Panc1 (cell line): ENCODE results near the gene PRKCA. TPM values are rescaled to one million over a fixed set of nuclear protein-coding genes. Genes with fewer than 3 reads are reported as not detected.
A peak's percentile ranks its signal among the peaks of the same experiment; 100 is the strongest.

Experiments used
- ATAC-seq: fragments of 200-7000 bp; cut with Tn5 transposase; 2 replicates; pipeline ENCODE4 v1.9.1; 2020; ENCODE audit warnings: mild to moderate bottlenecking, moderate library complexity
- BruUV-seq: library from RNA; stranded (reverse); fragments of 400-500 nt; replicated peaks from 2 replicates; lab custom pipeline; 2021; lab: Mats Ljungman, UMichigan
- CTCF ChIA-PET: fragments of 300-600 bp; sonication (Branson Sonifier 250); formaldehyde crosslinking; loops from one replicate; lab custom pipeline; 2022; ENCODE audit warnings: antibody characterized with exemption; lab: Charles Lee
- POLR2A ChIA-PET: fragments of 300-600 bp; sonication (Branson Sonifier 250); formaldehyde crosslinking; loops from one replicate; lab custom pipeline; 2022; ENCODE audit warnings: antibody characterized with exemption; lab: Charles Lee
- DNase-seq: peaks from one replicate; pipeline ENCODE4 v3.0.0-alpha.2; 2010; ENCODE audit warnings: low read depth, low spot score
- H3K27ac ChIP-seq: 2 replicates; pipeline ENCODE4 v1.5.1; 2011; ENCODE audit warnings: mild to moderate bottlenecking, low read length, inconsistent platforms
- H3K27me3 ChIP-seq: fragments of 200-500 bp; sonication (Bioruptor generic); 2 replicates; pipeline ENCODE4 v1.6.0; 2014; ENCODE audit warnings: low read length, inconsistent platforms; ENCODE audit not compliant: control insufficient read depth, insufficient read depth
- H3K36me3 ChIP-seq: fragments of 200-500 bp; sonication (Bioruptor generic); 2 replicates; pipeline ENCODE4 v1.5.1; 2014; ENCODE audit warnings: inconsistent platforms, mild to moderate bottlenecking, low read length, moderate library complexity; ENCODE audit not compliant: control insufficient read depth, insufficient read depth
- H3K4me1 ChIP-seq: 2 replicates; pipeline ENCODE4 v1.5.1; 2011; ENCODE audit warnings: inconsistent platforms, mild to moderate bottlenecking, low read length, moderate library complexity; ENCODE audit not compliant: control insufficient read depth, insufficient read depth
- H3K4me3 ChIP-seq, 2 experiments: 2 replicates each; pipeline ENCODE4 v1.5.1; 2011 to 2012; ENCODE audit warnings: low read depth in 2 of 2, low read length in 2 of 2, mild to moderate bottlenecking in 2 of 2, inconsistent platforms in 1 of 2, moderate library complexity in 1 of 2
- H3K9me3 ChIP-seq: fragments of 200-500 bp; sonication (Bioruptor generic); 2 replicates; pipeline ENCODE4 v1.5.1; 2014; ENCODE audit warnings: low read depth, mild to moderate bottlenecking, inconsistent platforms, low read length, moderate library complexity; ENCODE audit not compliant: control insufficient read depth, insufficient read depth
- POLR2AphosphoS5 ChIP-seq: IDR thresholded peaks from 2 replicates; pipeline ENCODE4 v1.6.1; 2012; ENCODE audit warnings: mild to moderate bottlenecking, low read depth, low read length, moderate library complexity
- SIN3A ChIP-seq: IDR thresholded peaks from 2 replicates; pipeline ENCODE4 v1.6.1; 2012; ENCODE audit warnings: low read depth, mild to moderate bottlenecking, low read length, moderate library complexity, borderline replicate concordance; ENCODE audit not compliant: insufficient read depth
- TCF7L2 ChIP-seq: IDR thresholded peaks from 2 replicates; pipeline ENCODE4 v1.6.1; 2011; ENCODE audit warnings: mild to moderate bottlenecking, low read depth, low read length, inconsistent platforms
- in situ Hi-C: cut with HindIII; loops from 2 replicates; pipeline ENCODE4 v1.10.0; 2016; ENCODE audit warnings: low sequenced_read_pairs, low pct_unique_long_range_greater_than_20kb
- intact Hi-C: fragments of 100-400 bp; cut with micrococcal nuclease; formaldehyde crosslinking; loops from one replicate; pipeline ENCODE4 v1.10.0; 2022; ENCODE audit not compliant: unreplicated experiment
- total RNA-seq: library from RNA; stranded (reverse); gene quantifications from one replicate; pipeline ENCODE4 v1.2.1, GENCODE V29; 2021; ENCODE audit not compliant: unreplicated experiment
- TF ChIP-seq, protein P1 (sequence below), 2 experiments: IDR thresholded peaks; 2 replicates each; pipeline ENCODE4 v1.6.1; 2011 to 2012; ENCODE audit warnings: low read depth in 2 of 2, control low read depth in 1 of 2, low read length in 1 of 2, mild to moderate bottlenecking in 1 of 2, moderate library complexity in 1 of 2; ENCODE audit not compliant: insufficient read depth in 1 of 2
- TF ChIP-seq, protein P2 (sequence below): fragments of 450-650 bp; IDR thresholded peaks from 2 replicates; pipeline ENCODE4 v1.5.1; 2017; ENCODE audit warnings: mild to moderate bottlenecking

PRKCA gene
- total RNA-seq, 1 experiment from 2014 or later: 53.0 TPM

DNA sequence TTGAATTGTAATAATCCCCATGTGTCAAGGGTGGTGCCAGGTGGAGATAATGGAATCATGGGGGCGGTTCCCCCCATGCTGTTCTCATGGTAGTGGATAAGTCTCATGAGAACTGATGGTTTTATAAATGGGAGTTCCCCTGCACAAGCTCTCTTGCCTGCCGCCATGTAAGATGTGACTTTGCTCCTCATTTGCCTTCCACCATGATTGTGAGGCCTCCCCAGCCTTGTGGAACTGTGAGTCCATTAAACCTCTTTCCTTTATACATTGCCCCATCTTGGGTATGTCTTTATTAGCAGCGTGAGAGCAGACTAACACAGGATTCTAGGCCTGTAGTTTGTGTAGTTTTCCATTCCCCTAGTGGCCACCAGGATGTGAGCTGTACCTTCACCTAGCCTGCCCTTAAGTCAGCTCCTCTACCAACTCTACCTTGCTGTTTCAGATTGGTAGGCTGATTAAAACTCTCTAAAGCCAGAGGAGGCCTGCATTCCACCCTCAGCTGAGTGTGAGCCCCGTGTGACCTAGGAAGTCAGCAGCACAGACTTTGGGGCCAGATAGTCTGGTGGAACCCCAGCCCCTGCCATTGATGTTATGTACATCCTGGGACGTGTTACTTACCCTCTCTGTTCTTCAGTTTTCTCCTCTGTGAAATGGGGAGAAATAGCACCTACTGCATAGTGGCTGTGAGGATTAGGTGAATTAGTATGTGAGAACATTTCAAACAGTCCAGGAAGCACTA is 280.1 kb downstream of the PRKCA start:
- H3K27ac ChIP-seq: no peak overlapping the region; the same call in 1 of the 2 replicates
- DNase-seq: no peak
- H3K4me1 ChIP-seq: peaks cover 26% of the 10 kb centered on the region
- no peaks in the 10 kb centered on the region for H3K36me3 ChIP-seq
- no peaks in the 10 kb centered on the region for H3K27me3 ChIP-seq
- ATAC-seq: no peak
- in situ Hi-C loops (no loop called here), intact Hi-C loops (no loop called here)
- ChIA-PET POLR2A (no interaction called here), CTCF (interaction anchor here (0.6 kb wide), 1 partner anchor 361 kb away, joined by 7 read pairs; no protein-coding TSS in a partner anchor)
- TF ChIP-seq, protein P1, sequence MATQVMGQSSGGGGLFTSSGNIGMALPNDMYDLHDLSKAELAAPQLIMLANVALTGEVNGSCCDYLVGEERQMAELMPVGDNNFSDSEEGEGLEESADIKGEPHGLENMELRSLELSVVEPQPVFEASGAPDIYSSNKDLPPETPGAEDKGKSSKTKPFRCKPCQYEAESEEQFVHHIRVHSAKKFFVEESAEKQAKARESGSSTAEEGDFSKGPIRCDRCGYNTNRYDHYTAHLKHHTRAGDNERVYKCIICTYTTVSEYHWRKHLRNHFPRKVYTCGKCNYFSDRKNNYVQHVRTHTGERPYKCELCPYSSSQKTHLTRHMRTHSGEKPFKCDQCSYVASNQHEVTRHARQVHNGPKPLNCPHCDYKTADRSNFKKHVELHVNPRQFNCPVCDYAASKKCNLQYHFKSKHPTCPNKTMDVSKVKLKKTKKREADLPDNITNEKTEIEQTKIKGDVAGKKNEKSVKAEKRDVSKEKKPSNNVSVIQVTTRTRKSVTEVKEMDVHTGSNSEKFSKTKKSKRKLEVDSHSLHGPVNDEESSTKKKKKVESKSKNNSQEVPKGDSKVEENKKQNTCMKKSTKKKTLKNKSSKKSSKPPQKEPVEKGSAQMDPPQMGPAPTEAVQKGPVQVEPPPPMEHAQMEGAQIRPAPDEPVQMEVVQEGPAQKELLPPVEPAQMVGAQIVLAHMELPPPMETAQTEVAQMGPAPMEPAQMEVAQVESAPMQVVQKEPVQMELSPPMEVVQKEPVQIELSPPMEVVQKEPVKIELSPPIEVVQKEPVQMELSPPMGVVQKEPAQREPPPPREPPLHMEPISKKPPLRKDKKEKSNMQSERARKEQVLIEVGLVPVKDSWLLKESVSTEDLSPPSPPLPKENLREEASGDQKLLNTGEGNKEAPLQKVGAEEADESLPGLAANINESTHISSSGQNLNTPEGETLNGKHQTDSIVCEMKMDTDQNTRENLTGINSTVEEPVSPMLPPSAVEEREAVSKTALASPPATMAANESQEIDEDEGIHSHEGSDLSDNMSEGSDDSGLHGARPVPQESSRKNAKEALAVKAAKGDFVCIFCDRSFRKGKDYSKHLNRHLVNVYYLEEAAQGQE (IDR thresholded peaks at IDR 0.05; ENCODE audit: insufficient read depth in 1 of 2, low read depth in 2 of 2, low read length in 1 of 2): no peak
- no peak for TF ChIP-seq SIN3A
- TF ChIP-seq TCF7L2: no peak
- TF ChIP-seq POLR2AphosphoS5: no peak
- TF ChIP-seq, protein P2, sequence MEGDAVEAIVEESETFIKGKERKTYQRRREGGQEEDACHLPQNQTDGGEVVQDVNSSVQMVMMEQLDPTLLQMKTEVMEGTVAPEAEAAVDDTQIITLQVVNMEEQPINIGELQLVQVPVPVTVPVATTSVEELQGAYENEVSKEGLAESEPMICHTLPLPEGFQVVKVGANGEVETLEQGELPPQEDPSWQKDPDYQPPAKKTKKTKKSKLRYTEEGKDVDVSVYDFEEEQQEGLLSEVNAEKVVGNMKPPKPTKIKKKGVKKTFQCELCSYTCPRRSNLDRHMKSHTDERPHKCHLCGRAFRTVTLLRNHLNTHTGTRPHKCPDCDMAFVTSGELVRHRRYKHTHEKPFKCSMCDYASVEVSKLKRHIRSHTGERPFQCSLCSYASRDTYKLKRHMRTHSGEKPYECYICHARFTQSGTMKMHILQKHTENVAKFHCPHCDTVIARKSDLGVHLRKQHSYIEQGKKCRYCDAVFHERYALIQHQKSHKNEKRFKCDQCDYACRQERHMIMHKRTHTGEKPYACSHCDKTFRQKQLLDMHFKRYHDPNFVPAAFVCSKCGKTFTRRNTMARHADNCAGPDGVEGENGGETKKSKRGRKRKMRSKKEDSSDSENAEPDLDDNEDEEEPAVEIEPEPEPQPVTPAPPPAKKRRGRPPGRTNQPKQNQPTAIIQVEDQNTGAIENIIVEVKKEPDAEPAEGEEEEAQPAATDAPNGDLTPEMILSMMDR: no peak
- no peak overlapping the region for H3K4me3 ChIP-seq
- H3K9me3 ChIP-seq: no peaks in the 10 kb centered on the region
- BruUV-seq: no TSS peak

DNA sequence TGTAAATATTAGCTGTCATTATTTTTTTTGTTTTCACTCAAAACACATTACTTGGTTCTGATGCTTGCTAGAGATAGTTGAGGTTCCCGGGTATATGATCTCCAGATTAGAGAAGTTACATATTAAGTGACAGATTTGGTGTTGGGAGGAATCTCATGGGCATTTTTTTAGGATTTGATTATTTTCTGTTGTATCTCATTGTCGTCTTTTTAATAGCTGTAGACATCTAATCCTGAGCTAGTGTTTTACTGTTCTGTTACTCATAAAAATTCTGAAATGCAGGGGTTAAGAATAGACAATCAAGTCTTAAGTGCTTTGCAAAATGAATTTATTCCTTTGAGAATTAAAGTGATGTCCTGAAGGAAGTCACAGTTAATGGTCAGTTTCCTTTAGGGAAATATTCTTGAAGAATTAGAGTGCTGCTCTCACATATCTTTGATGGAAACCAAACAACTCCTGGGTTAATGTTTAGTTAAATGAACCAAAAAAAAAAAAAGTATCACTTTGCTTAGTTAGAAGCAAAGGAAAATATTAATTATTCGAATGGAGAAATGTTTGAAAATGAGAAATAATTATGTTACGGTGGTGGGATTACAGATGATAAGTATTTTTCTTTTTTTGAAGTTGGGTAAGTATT is 280.8 kb downstream of the PRKCA start:
- H3K9me3 ChIP-seq: no peaks in the 10 kb centered on the region
- no TSS peak for BruUV-seq
- H3K4me3 ChIP-seq: no peak overlapping the region
- CTCF ChIA-PET: no interaction called here
- ATAC-seq (no peak), DNase-seq (no peak)
- POLR2A ChIA-PET: no interaction called here
- TF ChIP-seq, protein P1 (IDR thresholded peaks at IDR 0.05; ENCODE audit: insufficient read depth in 1 of 2, low read depth in 2 of 2, low read length in 1 of 2): no peak
- TF ChIP-seq TCF7L2 (no peak), SIN3A (no peak), POLR2AphosphoS5 (no peak)
- TF ChIP-seq, protein P2: no peak
- no peaks in the 10 kb centered on the region for H3K27me3 ChIP-seq
- intact Hi-C loops: no loop called here
- in situ Hi-C loops: no loop called here
- H3K4me1 ChIP-seq: peaks cover 26% of the 10 kb centered on the region
- no peaks in the 10 kb centered on the region for H3K36me3 ChIP-seq
- H3K27ac ChIP-seq: peak overlapping the region; percentile 35; the same call in 1 of the 2 replicates
